IPS-11a (cell line): ENCODE results near the gene TMED6.
"Not testable (repeated sequence)": the region's sequence is repeated elsewhere in the genome, so short reads cannot be mapped to it uniquely, and the experiment has no call there.

ENCODE experiments used
- H3K4me3 ChIP-seq: one replicate; pipeline ENCODE4 v1.5.1; 2013; ENCODE audit warnings: low read depth, low read length, control low read depth

TMED6 gene

DNA sequence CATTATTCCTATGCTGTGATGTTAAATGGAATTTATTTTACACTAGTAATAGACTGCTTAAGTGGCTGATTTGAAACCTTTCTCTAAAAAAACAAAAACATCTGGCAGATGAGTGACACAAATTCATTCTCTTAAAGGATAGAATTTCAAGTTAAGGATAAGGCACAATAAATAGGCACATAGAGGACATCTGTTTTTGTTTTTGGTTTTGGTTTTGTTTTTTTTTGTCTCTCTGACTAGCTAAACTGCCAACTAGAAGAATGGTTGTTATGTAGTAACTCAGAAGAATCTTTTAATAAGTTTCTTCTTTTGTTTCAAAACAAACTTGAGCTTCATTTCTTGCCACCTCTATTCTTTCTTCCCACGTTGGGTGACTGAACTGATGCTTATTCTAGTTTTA lies 45.6 kb downstream of the TMED6 start:
- no peak overlapping the region for H3K4me3 ChIP-seq

GRCh38 chr16:69302301-69302700 lies 49.3 kb downstream of the TMED6 start:
- no peak overlapping the region for H3K4me3 ChIP-seq

DNA sequence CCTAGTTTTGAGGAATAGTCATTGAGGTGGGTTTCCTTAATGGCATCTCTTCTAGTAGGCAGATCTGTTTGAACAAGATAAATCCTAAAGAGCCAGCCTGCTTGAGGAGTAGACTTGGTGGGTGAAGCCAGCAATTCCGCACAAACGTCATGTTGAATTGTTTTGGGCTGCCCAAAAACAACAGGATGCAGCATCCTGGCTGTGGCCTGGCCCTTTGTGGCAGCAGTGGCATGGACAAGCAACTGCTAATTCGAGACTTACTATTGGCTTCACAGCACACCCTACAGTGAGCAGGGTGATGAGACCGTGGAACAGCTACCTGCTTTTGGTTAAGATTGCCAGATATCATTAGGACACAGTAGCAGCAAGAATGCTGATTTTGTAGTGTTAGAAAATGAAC lies 49.7 kb downstream of the TMED6 start:
- H3K4me3 ChIP-seq, result no peak overlapping the region

- no peak overlapping the region for H3K4me3 ChIP-seq
These were observed 50.4 kb downstream of the TMED6 start for GRCh38 chr16:69301187-69301586.

GRCh38 chr16:69298261-69298660 lies 53.3 kb downstream of the TMED6 start:
- H3K4me3 ChIP-seq, result no peak overlapping the region

- not testable (repeated sequence) for H3K4me3 ChIP-seq
These were observed 54.8 kb downstream of the TMED6 start for GRCh38 chr16:69296771-69297170.

- no peak overlapping the region for H3K4me3 ChIP-seq
These were observed 57.5 kb downstream of the TMED6 start for GRCh38 chr16:69294051-69294450.

- H3K4me3 ChIP-seq, result no peak overlapping the region
These were observed 58.2 kb downstream of the TMED6 start for GRCh38 chr16:69293401-69293800.
